ENCODE data around the gene OR2A2. TPM values are rescaled to one million over a fixed set of nuclear protein-coding genes. Genes with fewer than 3 reads are reported as not detected.
"Not testable (repeated sequence)": the region's sequence is repeated elsewhere in the genome, so short reads cannot be mapped to it uniquely, and the experiment has no call there.

OR2A2 gene
- total RNA-seq, 2 experiments from 2014 or later = not detected

GRCh38 chr7:144118341-144118740 lies 9.0 kb downstream of the OR2A2 start:
- H3K36me3 Mint-ChIP-seq (ENCODE audit: low read depth) = no peaks in the 10 kb centered on the region
- Histone ChIP-seq H3K9me3 (ENCODE audit: control insufficient read depth in 1 of 2, insufficient read depth in 1 of 2, low read length in 2 of 2) (no peaks in the 10 kb centered on the region), H3K4me3 (ENCODE audit: low read length) (no peak overlapping the region), H3K27me3 (ENCODE audit: control insufficient read depth in 1 of 2, insufficient read depth in 2 of 2, low read length in 2 of 2) (peaks cover 0 to 2% of the 10 kb centered on the region in 2 experiments), H3K36me3 (ENCODE audit: insufficient read depth, low read length) (no peaks in the 10 kb centered on the region), H3K27ac (ENCODE audit: low read depth in 1 of 2, low read length in 2 of 2) (no peak overlapping the region), H3K4me1 (ENCODE audit: insufficient read depth, low read length) (no peaks in the 10 kb centered on the region)
- no peaks in the 10 kb centered on the region for H3K4me1 Mint-ChIP-seq (ENCODE audit: low read depth)
- POLR2A ChIA-PET = no interaction called here
- no peak overlapping the region for H3K4me3 Mint-ChIP-seq
- no peak for DNase-seq
- intact Hi-C loops (cut with DNase I, micrococcal nuclease) = no loop called here
- no peak overlapping the region for H3K27ac Mint-ChIP-seq
- peaks cover 26% of the 10 kb centered on the region for H3K27me3 Mint-ChIP-seq
- no peak for TF ChIP-seq CTCF (IDR thresholded peaks at IDR 0.05)
- ATAC-seq (ENCODE audit: poor library complexity) = no peak
- CTCF ChIA-PET = no interaction called here
- H3K9me3 Mint-ChIP-seq = no peaks in the 10 kb centered on the region

GRCh38 chr7:144122876-144123275 lies 13.5 kb downstream of the OR2A2 start, which contains the start of gene OR2A14:
Gene OR2A14, plus strand, starts transcription at chr7:144123176. Its CDS starts 5,937 bp downstream, at chr7:144129113.
- Histone ChIP-seq H3K36me3 (ENCODE audit: insufficient read depth, low read length) (no peaks in the 10 kb centered on the region), H3K9me3 (ENCODE audit: control insufficient read depth in 1 of 2, insufficient read depth in 1 of 2, low read length in 2 of 2) (no peaks in the 10 kb centered on the region), H3K4me3 (ENCODE audit: low read length) (no peak within 1 kb of the TSS), H3K27ac (ENCODE audit: low read depth in 1 of 2, low read length in 2 of 2) (no peak within 1 kb of the TSS), H3K4me1 (ENCODE audit: insufficient read depth, low read length) (no peaks in the 10 kb centered on the region), H3K27me3 (ENCODE audit: control insufficient read depth in 1 of 2, insufficient read depth in 2 of 2, low read length in 2 of 2) (no peaks in the 10 kb centered on the region)
- ChIA-PET CTCF (no interaction called here), POLR2A (no interaction called here)
- Mint-ChIP-seq H3K4me1 (ENCODE audit: low read depth) (no peaks in the 10 kb centered on the region), H3K9me3 (no peaks in the 10 kb centered on the region), H3K36me3 (ENCODE audit: low read depth) (no peaks in the 10 kb centered on the region), H3K27me3 (peaks cover 21% of the 10 kb centered on the region), H3K27ac (no peak within 1 kb of the TSS), H3K4me3 (no peak within 1 kb of the TSS)
- intact Hi-C loops (cut with DNase I, micrococcal nuclease) = loop anchor here in 1 of 2 experiments (10.0 kb wide), 1 partner anchor 218 kb away; the partner anchor contains the start of gene TCAF1
- no peak for DNase-seq
- no peak for TF ChIP-seq CTCF (IDR thresholded peaks at IDR 0.05)
- no peak for ATAC-seq (ENCODE audit: poor library complexity)

GRCh38 chr7:144127714-144128334 lies 18.4 kb downstream of the OR2A2 start:
- no peaks in the 10 kb centered on the region for H3K36me3 Mint-ChIP-seq (ENCODE audit: low read depth)
- no peaks in the 10 kb centered on the region for H3K4me1 Mint-ChIP-seq (ENCODE audit: low read depth)
- Histone ChIP-seq H3K27ac (ENCODE audit: low read depth in 1 of 2, low read length in 2 of 2) (no peak overlapping the region), H3K4me3 (ENCODE audit: low read length) (no peak overlapping the region), H3K4me1 (ENCODE audit: insufficient read depth, low read length) (no peaks in the 10 kb centered on the region), H3K9me3 (ENCODE audit: control insufficient read depth in 1 of 2, insufficient read depth in 1 of 2, low read length in 2 of 2) (no peaks in the 10 kb centered on the region), H3K27me3 (ENCODE audit: control insufficient read depth in 1 of 2, insufficient read depth in 2 of 2, low read length in 2 of 2) (no peaks in the 10 kb centered on the region), H3K36me3 (ENCODE audit: insufficient read depth, low read length) (no peaks in the 10 kb centered on the region)
- ChIA-PET CTCF (interaction anchor here (0.7 to 1.1 kb wide), 8 partner anchors 9 to 391 kb away, joined by 3 to 7 read pairs (median 4); no protein-coding TSS in a partner anchor), POLR2A (interaction anchor here (0.7 to 1.2 kb wide), 3 partner anchors 27 to 391 kb away, joined by 4 to 6 read pairs (median 4); no protein-coding TSS in a partner anchor)
- H3K27ac Mint-ChIP-seq = no peak overlapping the region
- H3K27me3 Mint-ChIP-seq = peaks cover 11% of the 10 kb centered on the region
- intact Hi-C loops (cut with DNase I, micrococcal nuclease) = loop anchor here (5.0 to 10.0 kb wide), 2 partner anchors 223 to 226 kb away; partner anchors contain the start of gene TCAF1 (in 2 of the 2)
- TF ChIP-seq CTCF (IDR thresholded peaks at IDR 0.05) = peak; percentile 87
- ATAC-seq (ENCODE audit: poor library complexity) (peak; percentile 100), DNase-seq (peak; percentile 77 to 93 (median 84))
- no peaks in the 10 kb centered on the region for H3K9me3 Mint-ChIP-seq
- no peak overlapping the region for H3K4me3 Mint-ChIP-seq

- H3K4me3 ChIP-seq (ENCODE audit: low read length); CTCF ChIA-PET; H3K36me3 Mint-ChIP-seq (ENCODE audit: low read depth); POLR2A ChIA-PET; H3K27me3 Mint-ChIP-seq; H3K9me3 Mint-ChIP-seq; H3K36me3 ChIP-seq (ENCODE audit: insufficient read depth, low read length); H3K4me1 Mint-ChIP-seq (ENCODE audit: low read depth); H3K9me3 ChIP-seq (ENCODE audit: control insufficient read depth in 1 of 2, insufficient read depth in 1 of 2, low read length in 2 of 2); H3K27ac Mint-ChIP-seq; H3K27ac ChIP-seq (ENCODE audit: low read depth in 1 of 2, low read length in 2 of 2); H3K27me3 ChIP-seq (ENCODE audit: control insufficient read depth in 1 of 2, insufficient read depth in 2 of 2, low read length in 2 of 2); H3K4me1 ChIP-seq (ENCODE audit: insufficient read depth, low read length); DNase-seq; ATAC-seq (ENCODE audit: poor library complexity); H3K4me3 Mint-ChIP-seq: not testable (repeated sequence)
- intact Hi-C loops (cut with DNase I, micrococcal nuclease) = loop anchor here (5.0 to 10.0 kb wide), 2 partner anchors 225 to 227 kb away; partner anchors contain the start of gene TCAF1 (in 2 of the 2)
Observed at GRCh38 chr7:144129601-144130000, 20.2 kb downstream of the OR2A2 start.
